Fibroblast of lung (primary cell): ENCODE results near the gene SP6.

ENCODE experiments used
- CTCF ChIP-seq, 2 donors: IDR thresholded peaks in 1 of 2; conservative IDR thresholded peaks in 1 of 2; 1 replicate in 1 of 2; 2 replicates in 1 of 2; pipeline ENCODE4 v1.5.1; 2011 to 2012; ENCODE audit warnings: low read length in 2 of 2, control low read depth in 1 of 2, inconsistent platforms in 1 of 2, low read depth in 1 of 2, mild to moderate bottlenecking in 1 of 2
- EZH2 ChIP-seq: IDR thresholded peaks from 2 replicates; pipeline ENCODE4 v1.5.1; 2012; ENCODE audit warnings: low read length, control low read depth, mild to moderate bottlenecking; ENCODE audit errors: missing control alignments

DNA sequence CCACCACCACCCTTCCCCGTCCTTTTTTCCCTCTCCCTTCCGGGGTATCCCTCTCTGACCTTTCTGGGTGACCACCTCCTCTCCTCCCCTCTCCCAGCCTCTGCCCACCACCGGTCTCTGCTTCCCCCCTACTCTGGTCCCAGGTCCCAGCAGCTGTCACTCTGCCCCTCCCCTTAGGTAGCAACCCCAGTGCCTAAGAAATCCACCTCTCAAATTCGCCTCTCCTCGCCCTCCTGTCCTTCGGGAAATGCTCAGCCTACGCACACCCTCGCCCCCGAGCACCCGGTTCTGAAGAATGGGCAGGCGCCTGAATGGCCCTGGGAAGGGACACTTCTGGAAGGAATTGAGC lies 775 bp upstream of the SP6 start:
- no peak for TF ChIP-seq CTCF (conservative IDR thresholded peaks at IDR 0.05 in 1 of 2, IDR thresholded peaks at IDR 0.05 in 1 of 2; ENCODE audit: low read depth in 1 of 2, low read length in 2 of 2)
- TF ChIP-seq EZH2: peak; percentile 37
